ENCODE measurements around the gene MPHOSPH9.

DNA sequence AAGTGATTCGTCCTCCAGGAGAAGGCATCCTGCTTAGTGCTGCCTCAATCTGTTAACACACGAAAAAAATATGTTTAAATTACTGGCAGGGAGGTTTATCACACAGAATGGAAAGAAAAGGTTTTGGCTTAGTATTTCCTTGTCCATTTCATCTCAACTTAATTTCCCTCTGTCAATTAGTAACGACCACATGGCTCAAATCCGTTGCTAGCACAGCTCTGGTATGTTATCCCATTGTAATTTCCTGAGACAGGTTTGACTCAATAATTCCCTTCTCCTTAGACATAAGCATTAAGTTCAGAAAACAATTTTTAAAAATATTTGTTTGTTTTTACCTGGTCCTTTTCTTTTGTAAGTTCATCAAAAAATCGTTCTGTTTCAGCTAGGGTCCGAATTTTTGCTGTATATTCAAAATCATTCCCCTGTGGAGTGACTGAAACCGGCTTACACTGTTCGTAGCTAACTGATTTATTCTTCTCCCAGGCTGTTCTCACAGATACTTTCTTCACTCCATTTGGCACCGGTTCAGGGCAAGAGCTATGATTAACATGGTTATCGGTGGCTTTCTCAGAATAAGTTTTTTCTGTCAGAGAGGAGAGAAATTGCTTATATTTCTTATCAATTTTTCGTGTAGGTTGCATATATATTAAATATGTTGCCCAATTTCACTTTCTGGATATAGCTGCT is 72.0 kb downstream of the MPHOSPH9 start:
- TF ChIP-seq, protein P1, sequence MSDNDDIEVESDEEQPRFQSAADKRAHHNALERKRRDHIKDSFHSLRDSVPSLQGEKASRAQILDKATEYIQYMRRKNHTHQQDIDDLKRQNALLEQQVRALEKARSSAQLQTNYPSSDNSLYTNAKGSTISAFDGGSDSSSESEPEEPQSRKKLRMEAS (IDR thresholded peaks at IDR 0.05) = no peak
- TF ChIP-seq POLR2A (IDR thresholded peaks at IDR 0.05; ENCODE audit: insufficient read depth in 1 of 2, low read depth in 2 of 2, low read length in 2 of 2) (no peak), ZBTB38 (CRISPR knock-in tag; IDR thresholded peaks at IDR 0.05) (no peak), MAFK (conservative IDR thresholded peaks at IDR 0.05 in 1 of 2, IDR thresholded peaks at IDR 0.05 in 1 of 2; ENCODE audit: low read length in 2 of 2) (no peak), TCF7 (IDR thresholded peaks at IDR 0.05; ENCODE audit: low read depth) (no peak), SMC3 (IDR thresholded peaks at IDR 0.05; ENCODE audit: low read length) (no peak), FOXJ3 (CRISPR knock-in tag; IDR thresholded peaks at IDR 0.05; ENCODE audit: borderline replicate concordance) (no peak)
